SK-N-SH treated with all-trans-retinoic acid at 6 μM for 48 hours (cell line): ENCODE measurements around the gene POU1F1.
"Not testable (repeated sequence)": the region's sequence is repeated elsewhere in the genome, so short reads cannot be mapped to it uniquely, and the experiment has no call there.

Experiments
- ATAC-seq: fragments of 200-7000 bp; cut with Tn5 transposase; 3 replicates; pipeline ENCODE4 v1.9.1; 2020; ENCODE audit warnings: mild to moderate bottlenecking, moderate library complexity
- ARNTL ChIP-seq: fragments of 450-650 bp; formaldehyde crosslinking; IDR thresholded peaks from 2 replicates; pipeline ENCODE4 v1.5.0; 2020; ENCODE audit warnings: low read depth, mild to moderate bottlenecking, moderate library complexity, borderline replicate concordance
- CSDC2 ChIP-seq: fragments of 250-450 bp; sonication (Bioruptor Pico); IDR thresholded peaks from 2 replicates; pipeline ENCODE4 v1.5.0; 2020; ENCODE audit warnings: mild to moderate bottlenecking, moderate library complexity
- ESRRG ChIP-seq: fragments of 250-450 bp; sonication (Bioruptor Pico); IDR thresholded peaks from 2 replicates; pipeline ENCODE4 v1.6.1; 2021; ENCODE audit warnings: mild to moderate bottlenecking
- GLIS3 ChIP-seq: fragments of 250-450 bp; sonication (Bioruptor Pico); IDR thresholded peaks from 2 replicates; pipeline ENCODE4 v1.5.0; 2020; ENCODE audit warnings: mild to moderate bottlenecking, moderate library complexity
- ISL1 ChIP-seq: fragments of 250-450 bp; sonication (Bioruptor Pico); IDR thresholded peaks from 2 replicates; pipeline ENCODE4 v2.1.2; 2022; ENCODE audit warnings: mild to moderate bottlenecking, moderate library complexity
- OSR1 ChIP-seq: fragments of 250-450 bp; sonication (Bioruptor Pico); IDR thresholded peaks from 2 replicates; pipeline ENCODE4 v1.8.0; 2022; ENCODE audit warnings: moderate library complexity, mild to moderate bottlenecking, inconsistent platforms
- PPARA ChIP-seq: fragments of 250-450 bp; sonication (Bioruptor Pico); IDR thresholded peaks from 2 replicates; pipeline ENCODE4 v1.5.0; 2020; ENCODE audit warnings: mild to moderate bottlenecking, borderline replicate concordance
- TCF4 ChIP-seq: fragments of 250-450 bp; sonication (Bioruptor Pico); IDR thresholded peaks from 2 replicates; pipeline ENCODE4 v1.8.0; 2021; ENCODE audit warnings: mild to moderate bottlenecking, moderate library complexity, borderline replicate concordance
- TOX ChIP-seq: fragments of 250-450 bp; sonication (Bioruptor Pico); IDR thresholded peaks from 2 replicates; pipeline ENCODE4 v1.8.0; 2021; ENCODE audit warnings: mild to moderate bottlenecking, moderate library complexity, borderline replicate concordance
- ZC3H10 ChIP-seq: fragments of 250-450 bp; sonication (Bioruptor Pico); IDR thresholded peaks from 2 replicates; pipeline ENCODE4 v1.5.1; 2021; ENCODE audit warnings: mild to moderate bottlenecking, moderate library complexity
- ZFP3 ChIP-seq: fragments of 250-450 bp; sonication (Bioruptor Pico); IDR thresholded peaks from 2 replicates; pipeline ENCODE4 v1.5.0; 2020; ENCODE audit warnings: mild to moderate bottlenecking, moderate library complexity
- ZFP30 ChIP-seq: fragments of 450-650 bp; formaldehyde crosslinking; IDR thresholded peaks from 2 replicates; pipeline ENCODE4 v1.5.0; 2022; ENCODE audit warnings: mild to moderate bottlenecking, moderate library complexity
- ZNF565 ChIP-seq: fragments of 450-650 bp; formaldehyde crosslinking; conservative IDR thresholded peaks from 2 replicates; pipeline ENCODE4 v1.5.0; 2020; ENCODE audit warnings: low read depth, mild to moderate bottlenecking, moderate library complexity
- ZNF70 ChIP-seq: fragments of 450-650 bp; formaldehyde crosslinking; IDR thresholded peaks from 2 replicates; pipeline ENCODE4 v1.5.0; 2020; ENCODE audit warnings: mild to moderate bottlenecking, moderate library complexity
- ZNF8 ChIP-seq: fragments of 450-650 bp; formaldehyde crosslinking; IDR thresholded peaks from 2 replicates; pipeline ENCODE4 v1.5.0; 2020; ENCODE audit warnings: mild to moderate bottlenecking, moderate library complexity
- TF ChIP-seq, protein P1 (sequence below): fragments of 250-450 bp; sonication (Bioruptor Pico); IDR thresholded peaks from 2 replicates; pipeline ENCODE4 v1.5.1; 2021; ENCODE audit warnings: mild to moderate bottlenecking, moderate library complexity
- TF ChIP-seq, protein P2 (sequence below): fragments of 250-450 bp; sonication (Bioruptor Pico); IDR thresholded peaks from 2 replicates; pipeline ENCODE4 v1.8.0; 2021; ENCODE audit warnings: low read depth, mild to moderate bottlenecking, moderate library complexity, borderline replicate concordance
- TF ChIP-seq, protein P3 (sequence below): fragments of 250-450 bp; sonication (Bioruptor Pico); IDR thresholded peaks from 2 replicates; pipeline ENCODE4 v1.5.1; 2020; ENCODE audit warnings: low read depth, mild to moderate bottlenecking, moderate library complexity
- TF ChIP-seq, protein P4 (sequence below): fragments of 250-450 bp; sonication (Bioruptor Pico); IDR thresholded peaks from 2 replicates; pipeline ENCODE4 v1.8.0; 2020; ENCODE audit warnings: mild to moderate bottlenecking, moderate library complexity, borderline replicate concordance

POU1F1 gene

DNA sequence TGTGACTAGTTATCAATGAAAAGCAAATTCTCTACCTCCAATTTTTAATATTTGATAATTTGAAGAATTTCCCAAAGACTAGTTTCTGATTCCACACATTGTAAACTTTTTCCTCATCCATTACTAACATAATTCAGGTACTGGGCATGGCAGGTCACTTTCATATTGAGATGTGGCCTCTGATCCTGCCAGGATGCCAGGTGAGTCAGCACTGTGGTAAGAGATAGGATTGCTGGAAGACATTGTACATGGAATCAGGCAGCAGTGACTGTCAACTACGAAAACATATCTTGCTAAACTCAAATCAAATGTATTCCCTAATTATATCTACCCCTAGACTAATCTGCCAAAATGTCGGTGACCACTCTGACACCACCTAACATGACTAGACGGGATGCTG, 33.2 kb upstream of the POU1F1 start (continued):
- TF ChIP-seq, protein P1, sequence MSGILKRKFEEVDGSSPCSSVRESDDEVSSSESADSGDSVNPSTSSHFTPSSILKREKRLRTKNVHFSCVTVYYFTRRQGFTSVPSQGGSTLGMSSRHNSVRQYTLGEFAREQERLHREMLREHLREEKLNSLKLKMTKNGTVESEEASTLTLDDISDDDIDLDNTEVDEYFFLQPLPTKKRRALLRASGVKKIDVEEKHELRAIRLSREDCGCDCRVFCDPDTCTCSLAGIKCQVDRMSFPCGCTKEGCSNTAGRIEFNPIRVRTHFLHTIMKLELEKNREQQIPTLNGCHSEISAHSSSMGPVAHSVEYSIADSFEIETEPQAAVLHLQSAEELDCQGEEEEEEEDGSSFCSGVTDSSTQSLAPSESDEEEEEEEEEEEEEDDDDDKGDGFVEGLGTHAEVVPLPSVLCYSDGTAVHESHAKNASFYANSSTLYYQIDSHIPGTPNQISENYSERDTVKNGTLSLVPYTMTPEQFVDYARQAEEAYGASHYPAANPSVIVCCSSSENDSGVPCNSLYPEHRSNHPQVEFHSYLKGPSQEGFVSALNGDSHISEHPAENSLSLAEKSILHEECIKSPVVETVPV (CRISPR knock-in tag) = no peak

DNA sequence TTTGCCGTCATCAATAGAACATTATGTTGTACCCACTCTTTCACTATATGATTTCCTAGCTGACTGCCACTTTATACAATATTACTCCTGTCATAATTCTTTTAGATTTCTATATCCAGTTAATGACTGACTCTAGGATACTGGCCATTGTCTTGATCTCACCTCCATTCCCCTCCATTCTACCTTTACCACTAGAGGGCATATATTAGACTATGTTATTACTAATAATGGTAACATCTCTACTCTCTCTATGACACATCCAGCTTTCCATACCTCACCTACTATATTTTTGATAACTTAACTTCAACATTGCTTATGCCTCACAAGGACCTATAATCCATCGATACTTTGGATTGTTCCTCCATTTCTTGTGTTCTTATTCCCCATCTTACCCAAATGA, 31.4 kb upstream of the POU1F1 start:
- TF ChIP-seq, protein P2, sequence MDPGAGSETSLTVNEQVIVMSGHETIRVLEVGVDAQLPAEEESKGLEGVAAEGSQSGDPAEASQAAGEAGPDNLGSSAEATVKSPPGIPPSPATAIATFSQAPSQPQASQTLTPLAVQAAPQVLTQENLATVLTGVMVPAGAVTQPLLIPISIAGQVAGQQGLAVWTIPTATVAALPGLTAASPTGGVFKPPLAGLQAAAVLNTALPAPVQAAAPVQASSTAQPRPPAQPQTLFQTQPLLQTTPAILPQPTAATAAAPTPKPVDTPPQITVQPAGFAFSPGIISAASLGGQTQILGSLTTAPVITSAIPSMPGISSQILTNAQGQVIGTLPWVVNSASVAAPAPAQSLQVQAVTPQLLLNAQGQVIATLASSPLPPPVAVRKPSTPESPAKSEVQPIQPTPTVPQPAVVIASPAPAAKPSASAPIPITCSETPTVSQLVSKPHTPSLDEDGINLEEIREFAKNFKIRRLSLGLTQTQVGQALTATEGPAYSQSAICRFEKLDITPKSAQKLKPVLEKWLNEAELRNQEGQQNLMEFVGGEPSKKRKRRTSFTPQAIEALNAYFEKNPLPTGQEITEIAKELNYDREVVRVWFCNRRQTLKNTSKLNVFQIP (CRISPR knock-in tag) = no peak
- TF ChIP-seq ZNF70 (CRISPR knock-in tag) (no peak), ARNTL (no peak), CSDC2 (CRISPR knock-in tag) (no peak), ESRRG (CRISPR knock-in tag) (no peak), GLIS3 (CRISPR knock-in tag) (no peak), OSR1 (CRISPR knock-in tag) (no peak), TOX (CRISPR knock-in tag) (no peak), ZNF8 (CRISPR knock-in tag) (no peak), ZFP3 (no peak), ZNF565 (CRISPR knock-in tag) (no peak)
- TF ChIP-seq, protein P3, sequence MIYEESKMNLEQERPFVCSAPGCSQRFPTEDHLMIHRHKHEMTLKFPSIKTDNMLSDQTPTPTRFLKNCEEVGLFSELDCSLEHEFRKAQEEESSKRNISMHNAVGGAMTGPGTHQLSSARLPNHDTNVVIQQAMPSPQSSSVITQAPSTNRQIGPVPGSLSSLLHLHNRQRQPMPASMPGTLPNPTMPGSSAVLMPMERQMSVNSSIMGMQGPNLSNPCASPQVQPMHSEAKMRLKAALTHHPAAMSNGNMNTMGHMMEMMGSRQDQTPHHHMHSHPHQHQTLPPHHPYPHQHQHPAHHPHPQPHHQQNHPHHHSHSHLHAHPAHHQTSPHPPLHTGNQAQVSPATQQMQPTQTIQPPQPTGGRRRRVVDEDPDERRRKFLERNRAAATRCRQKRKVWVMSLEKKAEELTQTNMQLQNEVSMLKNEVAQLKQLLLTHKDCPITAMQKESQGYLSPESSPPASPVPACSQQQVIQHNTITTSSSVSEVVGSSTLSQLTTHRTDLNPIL = no peak
- TF ChIP-seq, protein P4, sequence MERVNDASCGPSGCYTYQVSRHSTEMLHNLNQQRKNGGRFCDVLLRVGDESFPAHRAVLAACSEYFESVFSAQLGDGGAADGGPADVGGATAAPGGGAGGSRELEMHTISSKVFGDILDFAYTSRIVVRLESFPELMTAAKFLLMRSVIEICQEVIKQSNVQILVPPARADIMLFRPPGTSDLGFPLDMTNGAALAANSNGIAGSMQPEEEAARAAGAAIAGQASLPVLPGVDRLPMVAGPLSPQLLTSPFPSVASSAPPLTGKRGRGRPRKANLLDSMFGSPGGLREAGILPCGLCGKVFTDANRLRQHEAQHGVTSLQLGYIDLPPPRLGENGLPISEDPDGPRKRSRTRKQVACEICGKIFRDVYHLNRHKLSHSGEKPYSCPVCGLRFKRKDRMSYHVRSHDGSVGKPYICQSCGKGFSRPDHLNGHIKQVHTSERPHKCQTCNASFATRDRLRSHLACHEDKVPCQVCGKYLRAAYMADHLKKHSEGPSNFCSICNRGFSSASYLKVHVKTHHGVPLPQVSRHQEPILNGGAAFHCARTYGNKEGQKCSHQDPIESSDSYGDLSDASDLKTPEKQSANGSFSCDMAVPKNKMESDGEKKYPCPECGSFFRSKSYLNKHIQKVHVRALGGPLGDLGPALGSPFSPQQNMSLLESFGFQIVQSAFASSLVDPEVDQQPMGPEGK = no peak
- ATAC-seq = peak; percentile 51

DNA sequence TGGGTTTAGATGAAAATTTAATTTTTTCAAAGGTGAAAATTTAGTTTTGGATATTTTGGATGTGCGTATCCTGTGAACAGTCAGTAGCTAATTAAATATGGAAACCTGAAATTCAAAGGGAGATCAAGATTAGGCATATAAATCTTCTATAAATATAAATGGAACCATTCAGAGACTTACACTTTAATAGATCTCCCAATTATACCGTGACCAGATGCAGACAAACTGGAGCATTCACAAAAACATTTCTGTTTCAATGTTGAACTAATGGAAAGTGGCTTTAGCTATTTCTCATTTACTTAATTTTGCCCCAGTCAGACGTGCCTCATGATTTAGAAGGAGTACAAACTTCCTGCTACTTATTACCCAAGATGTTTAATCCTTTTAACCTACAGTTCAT, 29.1 kb upstream of the POU1F1 start:
- TF ChIP-seq, protein P3 = no peak
- TF ChIP-seq CSDC2 (CRISPR knock-in tag) (no peak), ZFP30 (CRISPR knock-in tag) (no peak), ZC3H10 (CRISPR knock-in tag) (no peak), ZNF8 (CRISPR knock-in tag) (no peak), PPARA (CRISPR knock-in tag) (no peak), ARNTL (no peak), TCF4 (CRISPR knock-in tag) (no peak), ISL1 (CRISPR knock-in tag) (no peak)
- TF ChIP-seq, protein P4 = no peak
- no peak for ATAC-seq

DNA sequence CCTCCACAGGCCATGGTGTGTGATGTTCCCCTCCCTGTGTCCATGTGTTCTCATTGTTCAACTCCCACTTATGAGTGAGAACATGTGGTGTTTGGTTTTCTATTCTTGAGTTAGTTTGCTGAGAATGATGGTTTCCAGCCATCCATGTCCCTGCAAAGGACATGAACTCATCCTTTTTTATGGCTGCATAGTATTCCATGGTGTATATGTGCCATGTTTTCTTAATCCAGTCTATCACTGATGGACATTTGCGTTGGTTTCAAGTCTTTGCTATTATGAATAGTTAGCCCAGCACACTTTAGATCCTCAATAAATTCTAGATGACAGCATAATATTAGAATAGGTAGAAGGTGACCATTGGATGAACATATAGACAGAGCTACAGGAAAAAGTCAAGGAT, 28.6 kb upstream of the POU1F1 start:
- ATAC-seq = not testable (repeated sequence)
